HCT116 (cell line): ENCODE data around the gene ABCC1. TPM values are rescaled to one million over a fixed set of nuclear protein-coding genes. Genes with fewer than 3 reads are reported as not detected.

Experiments
- ATAC-seq: fragments of 200-7000 bp; cut with Tn5 transposase; 2 replicates; pipeline ENCODE4 v1.9.1; 2020; ENCODE audit warnings: mild to moderate bottlenecking, moderate library complexity
- BruUV-seq: library from RNA; stranded (reverse); fragments of 400-500 nt; replicated peaks from 2 replicates; lab custom pipeline; 2021; lab: Mats Ljungman, UMichigan
- CTCF ChIA-PET: fragments of 300-600 bp; sonication (Branson Sonifier 250); formaldehyde crosslinking; loops from one replicate; lab custom pipeline; 2021; ENCODE audit warnings: antibody characterized with exemption; lab: Charles Lee
- POLR2A ChIA-PET: fragments of 300-600, 350-600 bp; sonication (Branson Sonifier 250); formaldehyde crosslinking; loops from one replicate; lab custom pipeline; 2021; ENCODE audit warnings: antibody characterized with exemption; lab: Charles Lee
- RAD21 ChIA-PET, 2 experiments: fragments of 300-600 bp; sonication (Branson Sonifier 250); formaldehyde crosslinking; loops; one replicate each; lab custom pipeline; 2023; ENCODE audit warnings: low total read pairs in 2 of 2; ENCODE audit not compliant: uncharacterized antibody in 2 of 2, unreplicated experiment in 2 of 2, low non-redundant PET in 1 of 2; lab: Charles Lee
- DNase-seq: peaks from one replicate; pipeline ENCODE4 v3.0.0-alpha.2; 2010; ENCODE audit warnings: low read depth, low spot score
- H2AFZ ChIP-seq: fragments of 200-600 bp; shearing (Covaris generic), sonication (generic); 2 replicates; pipeline ENCODE4 v1.6.1; 2017; ENCODE audit warnings: low read depth, mixed run types, mixed read lengths, antibody characterized with exemption, low read length; ENCODE audit not compliant: poor library complexity, severe bottlenecking
- H3K27ac ChIP-seq: 2 replicates; pipeline ENCODE4 v1.5.1; 2012; ENCODE audit warnings: low read depth, low read length
- H3K27me3 ChIP-seq: fragments of 200-600 bp; sonication (generic); 2 replicates; pipeline ENCODE4 v1.6.1; 2016; ENCODE audit warnings: mixed run types, low read length, mixed read lengths; ENCODE audit not compliant: insufficient read depth
- H3K36me3 ChIP-seq, 2 experiments: fragments of 200-500 bp in 1 of 2; fragments of 200-600 bp in 1 of 2; sonication (Bioruptor generic) in 1 of 2; sonication (generic) in 1 of 2; 2 replicates each; pipeline versions ENCODE4 v1.5.1 to v1.6.1; 2014 to 2016; ENCODE audit warnings: low read length in 2 of 2, inconsistent platforms in 1 of 2, mixed read lengths in 1 of 2, mixed run types in 1 of 2; ENCODE audit not compliant: insufficient read depth in 2 of 2, control insufficient read depth in 1 of 2
- H3K4me1 ChIP-seq, 2 experiments: fragments of 200-600 bp in 1 of 2; sonication (generic) in 1 of 2; 2 replicates each; pipeline versions ENCODE4 v1.5.1 to v1.6.1; 2012 to 2017; ENCODE audit warnings: low read length in 2 of 2, inconsistent platforms in 1 of 2, mild to moderate bottlenecking in 1 of 2, mixed read lengths in 1 of 2, mixed run types in 1 of 2, moderate library complexity in 1 of 2; ENCODE audit not compliant: insufficient read depth in 2 of 2, control insufficient read depth in 1 of 2
- H3K4me2 ChIP-seq: fragments of 200-600 bp; sonication (generic); 2 replicates; pipeline ENCODE4 v1.6.1; 2017; ENCODE audit warnings: mixed run types, low read length, mixed read lengths
- H3K4me3 ChIP-seq, 2 experiments: fragments of 200-600 bp in 1 of 2; sonication (generic) in 1 of 2; replicated peaks in 1 of 2; 2 replicates each; pipeline ENCODE4 v1.5.1; 2011 to 2016; ENCODE audit warnings: low read length in 2 of 2, control low read depth in 1 of 2, low read depth in 1 of 2, mild to moderate bottlenecking in 1 of 2, mixed read lengths in 1 of 2, mixed run types in 1 of 2
- H3K79me2 ChIP-seq: fragments of 200-600 bp; sonication (generic); 2 replicates; pipeline ENCODE4 v1.6.1; 2017; ENCODE audit warnings: mild to moderate bottlenecking, mixed run types, low read length, moderate library complexity, mixed read lengths; ENCODE audit not compliant: insufficient read depth
- H3K9ac ChIP-seq: fragments of 200-600 bp; sonication (generic); 2 replicates; pipeline ENCODE4 v1.6.1; 2016; ENCODE audit warnings: low read length, mixed read lengths
- H3K9me2 ChIP-seq: fragments of 200-600 bp; sonication (generic), shearing (Covaris generic); 2 replicates; pipeline ENCODE4 v1.6.1; 2017; ENCODE audit warnings: mixed run types, mild to moderate bottlenecking, moderate library complexity; ENCODE audit not compliant: insufficient read depth
- H3K9me3 ChIP-seq, 2 experiments: fragments of 200-500 bp in 1 of 2; fragments of 200-600 bp in 1 of 2; sonication (Bioruptor generic) in 1 of 2; sonication (generic) in 1 of 2; 2 replicates each; pipeline ENCODE4 v1.6.1; 2014 to 2017; ENCODE audit warnings: low read length in 2 of 2, mixed read lengths in 2 of 2, inconsistent platforms in 1 of 2, low read depth in 1 of 2, mild to moderate bottlenecking in 1 of 2, mixed run types in 1 of 2, moderate library complexity in 1 of 2; ENCODE audit not compliant: control insufficient read depth in 1 of 2, insufficient read depth in 1 of 2
- H4K20me1 ChIP-seq: fragments of 200-600 bp; sonication (generic), shearing (Covaris generic); 2 replicates; pipeline ENCODE4 v1.6.1; 2017; ENCODE audit warnings: mixed run types, mild to moderate bottlenecking, moderate library complexity; ENCODE audit not compliant: insufficient read depth
- ATF3 ChIP-seq: IDR thresholded peaks from 2 replicates; pipeline ENCODE4 v1.6.1; 2012
- CBX3 ChIP-seq: IDR thresholded peaks from 2 replicates; pipeline ENCODE4 v1.6.1; 2012; ENCODE audit warnings: low read depth
- CEBPB ChIP-seq: IDR thresholded peaks from 2 replicates; pipeline ENCODE4 v1.6.1; 2012; ENCODE audit warnings: low read depth
- EGR1 ChIP-seq: IDR thresholded peaks from 2 replicates; pipeline ENCODE4 v1.6.1; 2012; ENCODE audit warnings: low read depth
- EZH2 ChIP-seq: fragments of 200-600 bp; sonication (generic); IDR thresholded peaks from 2 replicates; pipeline ENCODE4 v1.6.1; 2017; ENCODE audit warnings: antibody characterized with exemption, mixed run types
- EZH2phosphoT487 ChIP-seq: fragments of 200-600 bp; IDR thresholded peaks from 2 replicates; pipeline ENCODE4 v1.6.1; 2018; ENCODE audit warnings: antibody characterized with exemption, borderline replicate concordance
- FOSL1 ChIP-seq: IDR thresholded peaks from 2 replicates; pipeline ENCODE4 v1.6.1; 2012; ENCODE audit warnings: low read depth
- JUND ChIP-seq: IDR thresholded peaks from 2 replicates; pipeline ENCODE4 v1.6.1; 2012
- MAX ChIP-seq: IDR thresholded peaks from 2 replicates; pipeline ENCODE4 v1.6.1; 2012
- POLR2AphosphoS5 ChIP-seq: IDR thresholded peaks from 2 replicates; pipeline ENCODE4 v1.6.1; 2011; ENCODE audit warnings: mild to moderate bottlenecking, low read depth, low read length, moderate library complexity
- REST ChIP-seq: IDR thresholded peaks from 2 replicates; pipeline ENCODE4 v1.6.1; 2012; ENCODE audit warnings: low read depth
- SIN3A ChIP-seq: IDR thresholded peaks from 2 replicates; pipeline ENCODE4 v1.6.1; 2012; ENCODE audit warnings: low read depth
- ZBTB33 ChIP-seq: IDR thresholded peaks from 2 replicates; pipeline ENCODE4 v1.6.1; 2011; ENCODE audit warnings: mild to moderate bottlenecking, low read length, moderate library complexity; ENCODE audit not compliant: insufficient replicate concordance; ENCODE audit errors: extremely low read depth
- ZFX ChIP-seq: fragments of 450-650 bp; IDR thresholded peaks from 2 replicates; pipeline ENCODE4 v1.6.1; 2017
- ZNF274 ChIP-seq: fragments of 200-500 bp; sonication (Bioruptor generic); IDR thresholded peaks from 2 replicates; pipeline ENCODE4 v1.6.1; 2014; ENCODE audit warnings: mild to moderate bottlenecking, low read depth, low read length, inconsistent platforms
- intact Hi-C: fragments of 100-400 bp; cut with micrococcal nuclease; formaldehyde crosslinking; loops from 2 replicates; pipeline ENCODE4 v1.10.0; 2022
- total RNA-seq: library from RNA; stranded (reverse); gene quantifications from one replicate; pipeline ENCODE4 v1.2.1, GENCODE V29; 2021; ENCODE audit not compliant: unreplicated experiment

ABCC1 gene
- total RNA-seq, 1 experiment from 2014 or later, result 61.9 TPM

GRCh38 chr16:15955425-15955824, 6.0 kb downstream of the ABCC1 start:
- no peak for DNase-seq

More at GRCh38 chr16:15955425-15955824, 6.0 kb downstream of the ABCC1 start:
- no peaks in the 10 kb centered on the region for H3K9me2 ChIP-seq
- RAD21 ChIA-PET, result no interaction called here
- no peaks in the 10 kb centered on the region; the same call in 1 of the 2 replicates for H4K20me1 ChIP-seq
- intact Hi-C loops, result no loop called here
- peaks cover 19 to 38% of the 10 kb centered on the region in 2 experiments; a peak in 3 of 4 replicates for H3K4me1 ChIP-seq
- H3K27ac ChIP-seq, result no peak overlapping the region
- CTCF ChIA-PET, result interaction anchor here (1.5 kb wide), 1 partner anchor 11 kb away, joined by 3 read pairs; no protein-coding TSS in a partner anchor
- no peaks in the 10 kb centered on the region for H3K9me3 ChIP-seq
- H3K27me3 ChIP-seq, result no peaks in the 10 kb centered on the region
- POLR2A ChIA-PET, result no interaction called here
- no peak overlapping the region for H3K4me2 ChIP-seq
- peaks cover 100% of the 10 kb centered on the region for H3K79me2 ChIP-seq
- no peak for TF ChIP-seq CEBPB
- TF ChIP-seq REST, result no peak
- no peak for TF ChIP-seq JUND
- TF ChIP-seq EZH2, result no peak
- TF ChIP-seq ZFX, result no peak
- no peak for TF ChIP-seq POLR2AphosphoS5
- TF ChIP-seq CBX3, result no peak
- TF ChIP-seq ZBTB33, result no peak
- no peak for TF ChIP-seq ATF3
- TF ChIP-seq EGR1, result no peak
- no peak for TF ChIP-seq MAX
- no peak for TF ChIP-seq ZNF274
- TF ChIP-seq EZH2phosphoT487, result no peak
- no peak for TF ChIP-seq SIN3A
- no peak for TF ChIP-seq FOSL1
- no TSS peak for BruUV-seq
- peaks cover 0 to 2% of the 10 kb centered on the region in 2 experiments; a peak in 1 of 4 replicates for H3K36me3 ChIP-seq
- no peak overlapping the region for H2AFZ ChIP-seq
- no peak overlapping the region for H3K9ac ChIP-seq
- no peak for ATAC-seq
- H3K4me3 ChIP-seq, result no peak overlapping the region
